Hepatocyte (in vitro differentiated cells): ENCODE results near the gene SUPT4H1. TPM values are rescaled to one million over a fixed set of nuclear protein-coding genes. Genes with fewer than 3 reads are reported as not detected.

Source experiments
- DNase-seq: peaks from one replicate; pipeline ENCODE4 v3.0.0-alpha.2; 2016; ENCODE audit warnings: low spot score
- H2AFZ ChIP-seq: fragments of 200-600 bp; sonication (generic); 2 replicates; pipeline ENCODE4 v1.6.0; 2016; ENCODE audit warnings: antibody characterized with exemption, mild to moderate bottlenecking
- H3K27ac ChIP-seq: fragments of 200-600 bp; sonication (generic); 2 replicates; pipeline ENCODE4 v1.5.1; 2016; ENCODE audit warnings: mild to moderate bottlenecking
- H3K27me3 ChIP-seq: fragments of 200-600 bp; sonication (generic); 2 replicates; pipeline ENCODE4 v1.6.1; 2016
- H3K36me3 ChIP-seq: fragments of 200-600 bp; sonication (generic); replicated peaks from 2 replicates; pipeline ENCODE4 v1.5.1; 2016; ENCODE audit warnings: low read depth; ENCODE audit not compliant: insufficient read depth
- H3K4me1 ChIP-seq: fragments of 200-600 bp; sonication (generic); 2 replicates; pipeline ENCODE4 v1.5.1; 2016; ENCODE audit warnings: mild to moderate bottlenecking, moderate library complexity; ENCODE audit not compliant: insufficient read depth
- H3K4me2 ChIP-seq: fragments of 200-600 bp; sonication (generic); 2 replicates; pipeline ENCODE4 v1.6.0; 2016
- H3K4me3 ChIP-seq: fragments of 200-600 bp; sonication (generic); 2 replicates; pipeline ENCODE4 v1.5.1; 2016; ENCODE audit warnings: mild to moderate bottlenecking
- H3K79me2 ChIP-seq: fragments of 200-600 bp; sonication (generic); 2 replicates; pipeline ENCODE4 v1.6.0; 2017; ENCODE audit warnings: mild to moderate bottlenecking
- H3K9me2 ChIP-seq: fragments of 200-600 bp; sonication (generic); replicated peaks from 2 replicates; pipeline ENCODE4 v1.6.0; 2017; ENCODE audit warnings: mild to moderate bottlenecking; ENCODE audit not compliant: insufficient read depth
- H3K9me3 ChIP-seq: fragments of 200-600 bp; sonication (generic); 2 replicates; pipeline ENCODE4 v1.5.1; 2016; ENCODE audit warnings: low read depth, mild to moderate bottlenecking
- H4K20me1 ChIP-seq: fragments of 200-600 bp; sonication (generic); 2 replicates; pipeline ENCODE4 v1.6.0; 2016; ENCODE audit warnings: mild to moderate bottlenecking; ENCODE audit not compliant: insufficient read depth, poor library complexity, severe bottlenecking
- EZH2 ChIP-seq: fragments of 200-600 bp; sonication (generic); IDR thresholded peaks from 2 replicates; pipeline ENCODE4 v1.6.1; 2016; ENCODE audit warnings: antibody characterized with exemption, mild to moderate bottlenecking, borderline replicate concordance
- EZH2phosphoT487 ChIP-seq: fragments of 200-600 bp; sonication (generic); IDR thresholded peaks from one replicate; pipeline ENCODE4 v1.6.1; 2018; ENCODE audit warnings: antibody characterized with exemption, mild to moderate bottlenecking, low read depth, moderate library complexity; ENCODE audit not compliant: unreplicated experiment, severe bottlenecking
- WGBS: methylation state at CpG from one replicate; pipeline ENCODE4 v1.1.6; 2016; ENCODE audit warnings: low lambda C conversion rate; ENCODE audit errors: missing lambda C conversion rate; 5-methylcytosine and 5-hydroxymethylcytosine counted together
- polyA plus RNA-seq: library from polyadenylated mRNA; unstranded; fragments of >200 nt; fragmentation: Nextera tagmentation; extraction: Ambion mirVana; gene quantifications from 2 replicates; pipeline ENCODE4 v1.2.1, GENCODE V29; 2016
- total RNA-seq: library from RNA; depleted of rRNA; stranded (reverse); fragments of >200 nt; gene quantifications from 2 replicates; pipeline ENCODE4 v1.2.3, GENCODE V29; 2014
- TF ChIP-seq, protein P1 (sequence below): fragments of 200-600 bp; sonication (generic); IDR thresholded peaks from 2 replicates; pipeline ENCODE4 v1.5.1; 2016; ENCODE audit warnings: antibody characterized with exemption, mild to moderate bottlenecking; ENCODE audit not compliant: poor library complexity

The SUPT4H1 gene
- total and polyA plus RNA-seq, 2 experiments from 2014 or later: 54.5 to 108 TPM

DNA sequence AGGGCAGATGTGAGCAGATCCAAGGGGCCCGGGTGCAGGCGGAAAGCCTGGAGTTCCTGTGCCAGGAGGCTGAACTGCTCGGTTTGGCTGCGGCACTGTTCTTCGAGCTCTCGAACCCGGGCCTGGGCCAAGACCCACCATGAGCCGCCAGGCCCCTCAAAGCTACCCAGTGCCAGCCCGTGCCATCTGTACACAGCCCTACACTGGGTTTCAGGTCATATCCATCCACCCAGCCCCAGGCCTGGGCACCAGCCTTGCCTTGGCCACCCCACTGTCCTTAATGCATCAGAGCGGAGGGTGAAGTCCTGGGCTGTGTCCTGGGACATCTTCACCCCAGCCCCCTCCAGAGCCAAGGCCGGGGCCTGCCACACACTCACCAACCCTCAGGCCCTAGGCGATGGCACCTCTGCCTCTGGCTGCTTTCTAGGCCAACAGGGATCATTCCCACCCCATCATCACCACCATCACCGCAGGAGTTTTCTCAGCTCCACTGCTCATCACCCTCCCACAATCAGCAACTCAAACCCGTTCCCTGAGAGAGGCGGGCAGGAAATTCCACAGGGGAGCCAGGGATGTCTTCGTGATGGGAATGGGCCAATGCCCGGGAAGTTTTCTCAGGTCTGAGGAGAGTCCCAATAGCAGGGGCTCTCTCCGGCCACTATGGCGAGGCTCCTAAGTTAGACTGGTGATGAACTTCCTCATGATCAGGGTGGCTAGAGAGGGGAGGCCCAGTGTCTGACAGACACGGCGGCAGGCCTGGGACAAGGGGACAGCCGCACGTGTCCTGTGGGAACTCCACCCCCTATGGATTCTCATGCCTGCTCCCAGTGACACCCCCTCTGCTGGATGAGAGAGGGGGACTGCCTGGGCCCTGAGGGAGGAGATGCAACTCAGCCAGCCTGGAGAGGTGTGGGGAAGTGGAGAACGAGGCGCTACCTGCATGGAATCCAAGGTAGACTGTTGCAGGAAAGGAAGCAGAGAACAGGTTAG is 32.5 kb downstream of the SUPT4H1 start:
- peaks cover 5% of the 10 kb centered on the region for H3K4me1 ChIP-seq
- H3K27me3 ChIP-seq: no peaks in the 10 kb centered on the region
- H3K79me2 ChIP-seq: no peaks in the 10 kb centered on the region
- 92% methylated on average over 25 of the region's 25 CpGs for WGBS
- H4K20me1 ChIP-seq: no peaks in the 10 kb centered on the region
- H3K4me3 ChIP-seq: no peak overlapping the region
- no peak overlapping the region for H3K27ac ChIP-seq
- no peak for DNase-seq
- no peaks in the 10 kb centered on the region for H3K36me3 ChIP-seq
- TF ChIP-seq EZH2 (no peak), EZH2phosphoT487 (no peak)
- TF ChIP-seq, protein P1, sequence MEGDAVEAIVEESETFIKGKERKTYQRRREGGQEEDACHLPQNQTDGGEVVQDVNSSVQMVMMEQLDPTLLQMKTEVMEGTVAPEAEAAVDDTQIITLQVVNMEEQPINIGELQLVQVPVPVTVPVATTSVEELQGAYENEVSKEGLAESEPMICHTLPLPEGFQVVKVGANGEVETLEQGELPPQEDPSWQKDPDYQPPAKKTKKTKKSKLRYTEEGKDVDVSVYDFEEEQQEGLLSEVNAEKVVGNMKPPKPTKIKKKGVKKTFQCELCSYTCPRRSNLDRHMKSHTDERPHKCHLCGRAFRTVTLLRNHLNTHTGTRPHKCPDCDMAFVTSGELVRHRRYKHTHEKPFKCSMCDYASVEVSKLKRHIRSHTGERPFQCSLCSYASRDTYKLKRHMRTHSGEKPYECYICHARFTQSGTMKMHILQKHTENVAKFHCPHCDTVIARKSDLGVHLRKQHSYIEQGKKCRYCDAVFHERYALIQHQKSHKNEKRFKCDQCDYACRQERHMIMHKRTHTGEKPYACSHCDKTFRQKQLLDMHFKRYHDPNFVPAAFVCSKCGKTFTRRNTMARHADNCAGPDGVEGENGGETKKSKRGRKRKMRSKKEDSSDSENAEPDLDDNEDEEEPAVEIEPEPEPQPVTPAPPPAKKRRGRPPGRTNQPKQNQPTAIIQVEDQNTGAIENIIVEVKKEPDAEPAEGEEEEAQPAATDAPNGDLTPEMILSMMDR: no peak
- no peaks in the 10 kb centered on the region for H3K9me2 ChIP-seq
- H3K4me2 ChIP-seq: no peak overlapping the region
- H2AFZ ChIP-seq: no peak overlapping the region
- no peaks in the 10 kb centered on the region for H3K9me3 ChIP-seq

DNA sequence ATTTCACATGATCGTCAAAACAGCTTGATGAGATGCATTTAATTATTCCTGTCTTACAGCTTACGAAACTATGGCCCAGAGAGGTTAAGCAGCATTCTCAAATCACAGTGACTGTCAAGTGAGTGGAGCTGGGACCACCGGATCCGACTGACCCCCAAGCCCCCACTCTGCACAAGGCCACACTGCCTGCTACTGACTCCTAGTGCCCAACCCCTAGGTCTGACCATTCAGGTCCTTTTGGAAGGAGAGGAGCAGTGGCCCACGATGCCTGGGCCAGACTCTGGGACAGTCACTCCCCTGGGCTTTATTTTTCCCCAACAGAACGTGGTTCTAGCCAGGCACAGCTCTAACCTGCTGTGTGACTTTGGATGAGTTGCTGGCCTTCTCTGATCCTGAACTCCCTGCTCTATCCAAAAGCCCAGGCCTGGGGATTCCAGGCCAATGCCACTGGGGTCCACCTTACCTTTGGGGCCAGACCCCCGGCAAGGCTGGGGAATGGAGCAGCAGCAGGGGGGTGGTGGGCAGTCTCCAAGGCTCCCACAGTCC is 33.3 kb downstream of the SUPT4H1 start:
- Histone ChIP-seq H3K36me3 (no peaks in the 10 kb centered on the region), H3K4me2 (no peak overlapping the region), H3K79me2 (no peaks in the 10 kb centered on the region), H3K27me3 (no peaks in the 10 kb centered on the region), H4K20me1 (no peaks in the 10 kb centered on the region), H3K4me1 (peaks cover under 1% of the 10 kb centered on the region), H3K9me3 (no peaks in the 10 kb centered on the region), H3K4me3 (no peak overlapping the region), H2AFZ (no peak overlapping the region), H3K27ac (no peak overlapping the region), H3K9me2 (no peaks in the 10 kb centered on the region)
- WGBS: 88% methylated on average over 7 of the region's 7 CpGs
- DNase-seq: no peak
- TF ChIP-seq EZH2phosphoT487: no peak
- TF ChIP-seq, protein P1: no peak
- TF ChIP-seq EZH2: no peak

DNA sequence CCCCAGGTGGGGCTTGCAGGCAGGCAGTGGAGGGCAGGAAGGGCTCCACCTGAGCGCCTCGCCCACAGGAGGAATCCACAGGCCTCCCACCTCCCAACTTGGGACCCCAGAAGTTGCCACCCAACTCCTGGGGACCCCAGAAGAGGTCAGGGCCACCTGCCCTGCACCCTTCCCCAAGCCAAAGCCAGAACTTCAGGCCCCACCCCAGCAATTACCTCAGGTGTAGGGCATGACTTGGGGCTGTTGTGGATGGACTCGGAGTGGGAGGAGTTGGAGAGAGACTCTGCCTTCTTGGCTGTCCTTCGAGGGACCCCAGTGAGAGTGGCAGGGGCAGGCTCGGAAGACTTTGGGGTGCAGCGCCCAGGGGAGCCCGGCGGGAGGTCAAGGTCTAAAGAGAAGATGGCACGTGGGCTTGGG is 33.9 kb downstream of the SUPT4H1 start:
- H2AFZ ChIP-seq: no peak overlapping the region
- WGBS: 91% methylated on average over 7 of the region's 9 CpGs
- no peaks in the 10 kb centered on the region for H4K20me1 ChIP-seq
- no peaks in the 10 kb centered on the region for H3K79me2 ChIP-seq
- no peak overlapping the region for H3K27ac ChIP-seq
- TF ChIP-seq, protein P1: no peak
- TF ChIP-seq EZH2 (no peak), EZH2phosphoT487 (no peak)
- no peak for DNase-seq
- H3K27me3 ChIP-seq: no peaks in the 10 kb centered on the region
- H3K4me3 ChIP-seq: no peak overlapping the region
- H3K4me2 ChIP-seq: no peak overlapping the region
- no peaks in the 10 kb centered on the region for H3K9me3 ChIP-seq
- no peaks in the 10 kb centered on the region for H3K9me2 ChIP-seq
- no peaks in the 10 kb centered on the region for H3K4me1 ChIP-seq
- no peaks in the 10 kb centered on the region for H3K36me3 ChIP-seq
